ENCODE measurements around the gene TMEFF1. TPM values are rescaled to one million over a fixed set of nuclear protein-coding genes. Genes with fewer than 3 reads are reported as not detected.
A peak's percentile ranks its signal among the peaks of the same experiment; 100 is the strongest.

Gene TMEFF1
- total RNA-seq, 1 donor from 2014 or later: 14.8 TPM

GRCh38 chr9:100492952-100493351 is 20.0 kb downstream of the TMEFF1 start:
- H3K9me3 ChIP-seq (ENCODE audit: insufficient read depth, low read depth, low read length): no peaks in the 10 kb centered on the region
- DNase-seq (ENCODE audit: low read depth) (peak; percentile 30), FAIRE-seq (peak; percentile 20)
- Mint-ChIP-seq H3K4me1 (ENCODE audit: low read depth, unreplicated experiment) (peaks cover 25% of the 10 kb centered on the region), H3K27ac (ENCODE audit: unreplicated experiment) (peak overlapping the region; percentile 27), H3K4me3 (ENCODE audit: unreplicated experiment) (no peak overlapping the region), H3K9me3 (ENCODE audit: unreplicated experiment) (no peaks in the 10 kb centered on the region), H3K27me3 (ENCODE audit: low read depth, unreplicated experiment) (no peaks in the 10 kb centered on the region), H3K36me3 (ENCODE audit: low read depth, unreplicated experiment) (no peaks in the 10 kb centered on the region)
- H2AFZ ChIP-seq (ENCODE audit: low read depth, low read length): no peak overlapping the region
- peaks cover 6% of the 10 kb centered on the region for H4K20me1 ChIP-seq (ENCODE audit: insufficient read depth, low read length)
- H3K4me2 ChIP-seq (ENCODE audit: low read length): no peak overlapping the region
- no peak overlapping the region for H3K27ac ChIP-seq (ENCODE audit: low read depth, low read length)
- no peak overlapping the region for H3K9ac ChIP-seq (ENCODE audit: low read length)
- TF ChIP-seq EZH2 (IDR thresholded peaks at IDR 0.05; ENCODE audit: insufficient read depth, low read length) (no peak), CTCF (IDR thresholded peaks at IDR 0.05; ENCODE audit: insufficient read depth, low read depth, low read length) (peak; percentile 13)
- H3K79me2 ChIP-seq (ENCODE audit: insufficient read depth, low read length): peaks cover 2% of the 10 kb centered on the region
- no peak overlapping the region for H3K4me3 ChIP-seq (ENCODE audit: insufficient read depth, low read depth, low read length)
- H3K36me3 ChIP-seq (ENCODE audit: insufficient read depth, low read length): no peaks in the 10 kb centered on the region
- H3K27me3 ChIP-seq (ENCODE audit: insufficient read depth, low read length): no peaks in the 10 kb centered on the region
- no peaks in the 10 kb centered on the region for H3K4me1 ChIP-seq (ENCODE audit: insufficient read depth, low read length)

DNA sequence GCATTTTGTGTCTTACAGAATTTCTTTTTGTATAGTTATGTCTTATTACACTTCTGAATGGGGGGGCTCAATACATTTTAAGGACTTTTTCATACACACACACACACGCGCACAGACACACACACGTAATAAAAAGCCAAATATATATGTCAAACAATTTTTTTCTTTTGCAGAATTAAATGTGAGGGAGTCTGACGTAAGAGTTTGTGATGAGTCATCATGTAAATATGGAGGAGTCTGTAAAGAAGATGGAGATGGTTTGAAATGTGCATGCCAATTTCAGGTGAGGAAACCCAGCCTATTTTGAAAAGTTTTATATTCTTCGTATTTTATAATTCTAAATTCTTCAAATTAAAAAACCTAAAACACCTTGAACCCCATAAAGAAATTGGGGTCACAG is 25.6 kb downstream of the TMEFF1 start:
- FAIRE-seq (no peak), DNase-seq (ENCODE audit: low read depth) (peak; percentile 15)
- Mint-ChIP-seq H3K27me3 (ENCODE audit: low read depth, unreplicated experiment) (no peaks in the 10 kb centered on the region), H3K4me3 (ENCODE audit: unreplicated experiment) (no peak overlapping the region), H3K4me1 (ENCODE audit: low read depth, unreplicated experiment) (peaks cover 14% of the 10 kb centered on the region), H3K36me3 (ENCODE audit: low read depth, unreplicated experiment) (peaks cover 1% of the 10 kb centered on the region), H3K27ac (ENCODE audit: unreplicated experiment) (no peak overlapping the region), H3K9me3 (ENCODE audit: unreplicated experiment) (no peaks in the 10 kb centered on the region)
- Histone ChIP-seq H4K20me1 (ENCODE audit: insufficient read depth, low read length) (peaks cover 4% of the 10 kb centered on the region), H3K4me2 (ENCODE audit: low read length) (no peak overlapping the region), H3K36me3 (ENCODE audit: insufficient read depth, low read length) (no peaks in the 10 kb centered on the region), H3K9ac (ENCODE audit: low read length) (no peak overlapping the region), H3K27ac (ENCODE audit: low read depth, low read length) (no peak overlapping the region), H3K27me3 (ENCODE audit: insufficient read depth, low read length) (no peaks in the 10 kb centered on the region), H3K79me2 (ENCODE audit: insufficient read depth, low read length) (peaks cover 2% of the 10 kb centered on the region), H3K9me3 (ENCODE audit: insufficient read depth, low read depth, low read length) (no peaks in the 10 kb centered on the region), H3K4me3 (ENCODE audit: insufficient read depth, low read depth, low read length) (no peak overlapping the region), H3K4me1 (ENCODE audit: insufficient read depth, low read length) (no peaks in the 10 kb centered on the region), H2AFZ (ENCODE audit: low read depth, low read length) (no peak overlapping the region)
- no peak for TF ChIP-seq EZH2 (IDR thresholded peaks at IDR 0.05; ENCODE audit: insufficient read depth, low read length)
- no peak for TF ChIP-seq CTCF (IDR thresholded peaks at IDR 0.05; ENCODE audit: insufficient read depth, low read depth, low read length)

DNA sequence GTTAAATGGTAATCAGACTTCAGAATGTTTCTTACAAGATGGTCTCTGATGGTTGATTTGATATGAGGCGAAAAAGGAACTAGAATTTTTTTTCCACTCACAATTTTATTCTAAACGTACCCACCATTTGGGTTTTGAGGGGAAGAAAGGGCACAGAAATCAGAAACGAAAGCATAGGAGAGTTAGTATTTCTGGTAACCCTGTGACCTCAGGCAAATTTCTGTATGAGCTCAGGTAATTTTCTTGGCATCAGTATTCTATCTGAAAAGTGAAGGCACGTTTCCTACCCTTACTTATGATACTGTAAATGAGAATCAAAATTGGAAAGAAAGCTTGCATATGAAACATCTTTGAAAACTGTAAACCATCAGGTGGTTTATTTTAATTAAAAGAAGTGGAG is 26.5 kb downstream of the TMEFF1 start:
- H2AFZ ChIP-seq (ENCODE audit: low read depth, low read length): no peak overlapping the region
- DNase-seq (ENCODE audit: low read depth) (no peak), FAIRE-seq (no peak)
- H4K20me1 ChIP-seq (ENCODE audit: insufficient read depth, low read length): peaks cover 4% of the 10 kb centered on the region
- Mint-ChIP-seq H3K9me3 (ENCODE audit: unreplicated experiment) (no peaks in the 10 kb centered on the region), H3K4me3 (ENCODE audit: unreplicated experiment) (no peak overlapping the region), H3K36me3 (ENCODE audit: low read depth, unreplicated experiment) (peaks cover 4% of the 10 kb centered on the region), H3K27ac (ENCODE audit: unreplicated experiment) (no peak overlapping the region), H3K4me1 (ENCODE audit: low read depth, unreplicated experiment) (peaks cover 13% of the 10 kb centered on the region), H3K27me3 (ENCODE audit: low read depth, unreplicated experiment) (no peaks in the 10 kb centered on the region)
- H3K36me3 ChIP-seq (ENCODE audit: insufficient read depth, low read length): no peaks in the 10 kb centered on the region
- no peak overlapping the region for H3K9ac ChIP-seq (ENCODE audit: low read length)
- H3K4me2 ChIP-seq (ENCODE audit: low read length): no peak overlapping the region
- no peaks in the 10 kb centered on the region for H3K9me3 ChIP-seq (ENCODE audit: insufficient read depth, low read depth, low read length)
- no peak overlapping the region for H3K27ac ChIP-seq (ENCODE audit: low read depth, low read length)
- H3K27me3 ChIP-seq (ENCODE audit: insufficient read depth, low read length): no peaks in the 10 kb centered on the region
- H3K4me3 ChIP-seq (ENCODE audit: insufficient read depth, low read depth, low read length): no peak overlapping the region
- TF ChIP-seq CTCF (IDR thresholded peaks at IDR 0.05; ENCODE audit: insufficient read depth, low read depth, low read length) (no peak), EZH2 (IDR thresholded peaks at IDR 0.05; ENCODE audit: insufficient read depth, low read length) (no peak)
- H3K4me1 ChIP-seq (ENCODE audit: insufficient read depth, low read length): no peaks in the 10 kb centered on the region
- H3K79me2 ChIP-seq (ENCODE audit: insufficient read depth, low read length): peaks cover 2% of the 10 kb centered on the region

Data from astrocyte (in vitro differentiated cells and primary cell).